HG03066 (cell line): ENCODE data around the gene KIFBP.
A peak's percentile ranks its signal among the peaks of the same experiment; 100 is the strongest.
"Not testable (repeated sequence)": the region's sequence is repeated elsewhere in the genome, so short reads cannot be mapped to it uniquely, and the experiment has no call there.

Source experiments
- ATAC-seq: cut with Tn5 transposase; IDR thresholded peaks from one replicate; pipeline ENCODE4 v1.9.1; 2021; ENCODE audit warnings: low read depth; ENCODE audit not compliant: unreplicated experiment

KIFBP gene

GRCh38 chr10:68992636-68993440, 4.2 kb downstream of the KIFBP start:
- ATAC-seq = no peak

- ATAC-seq = peak; percentile 29
Observed at GRCh38 chr10:68997211-68997610, 8.6 kb downstream of the KIFBP start.

- no peak for ATAC-seq
Observed at GRCh38 chr10:69004821-69005220, 16.2 kb downstream of the KIFBP start.

- no peak for ATAC-seq
Observed at GRCh38 chr10:69005704-69006485, 17.3 kb downstream of the KIFBP start.

- no peak for ATAC-seq
Observed at GRCh38 chr10:69007260-69007659, 18.7 kb downstream of the KIFBP start.

GRCh38 chr10:69009360-69009759, 20.8 kb downstream of the KIFBP start:
- ATAC-seq = no peak

- no peak for ATAC-seq
Observed at GRCh38 chr10:69010151-69010640, 21.6 kb downstream of the KIFBP start.

GRCh38 chr10:69012778-69013177, 24.2 kb downstream of the KIFBP start:
- ATAC-seq = not testable (repeated sequence)

GRCh38 chr10:69014171-69014570, 25.6 kb downstream of the KIFBP start:
- ATAC-seq = no peak

- ATAC-seq = no peak
Observed at GRCh38 chr10:69018613-69019012, 30.0 kb downstream of the KIFBP start.

- ATAC-seq = no peak
Observed at GRCh38 chr10:69022611-69023010, 34.0 kb downstream of the KIFBP start.

- ATAC-seq = no peak
Observed at GRCh38 chr10:69025370-69025896, 36.8 kb downstream of the KIFBP start.

- no peak for ATAC-seq
Observed at GRCh38 chr10:69033256-69033655, 44.7 kb downstream of the KIFBP start.

GRCh38 chr10:69037489-69037888, 48.9 kb downstream of the KIFBP start:
- no peak for ATAC-seq

- ATAC-seq = not testable (repeated sequence)
Observed at GRCh38 chr10:69040904-69041303, 52.3 kb downstream of the KIFBP start.

- no peak for ATAC-seq
Observed at GRCh38 chr10:69042417-69042816, 53.8 kb downstream of the KIFBP start.

- ATAC-seq = no peak
Observed at GRCh38 chr10:69042838-69043237, 54.2 kb downstream of the KIFBP start.

- peak; percentile 41 for ATAC-seq
Observed at GRCh38 chr10:69043931-69044531, 55.4 kb downstream of the KIFBP start.

GRCh38 chr10:69044546-69044945, 55.9 kb downstream of the KIFBP start:
- ATAC-seq = no peak

GRCh38 chr10:69045441-69046300, 57.1 kb downstream of the KIFBP start:
- peak; percentile 69 for ATAC-seq
